Pancreas (tissue), 10 donors: Measurements from ENCODE around the gene ZAP70. TPM values are rescaled to one million over a fixed set of nuclear protein-coding genes. Genes with fewer than 3 reads are reported as not detected.
A peak's percentile ranks its signal among the peaks of the same experiment; 100 is the strongest.

Experiments used
- ATAC-seq, 4 donors: fragments of 200-7000 bp; cut with Tn5 transposase; one replicate each; pipeline versions ENCODE4 v1.8.0 to v1.9.1; 2020; ENCODE audit warnings: mild to moderate bottlenecking in 4 of 4, moderate library complexity in 4 of 4
- DNase-seq, 6 donors: peaks; one replicate each; pipeline ENCODE4 v3.0.0-alpha.2; 2020
- FAIRE-seq: peaks from 2 replicates; lab custom pipeline; 2012; peaks lifted over from hg19 to GRCh38; lab: Jason Lieb, UNC
- H3K27ac ChIP-seq, 4 donors: fragments of 200-600 bp; sonication (generic); 1 replicate in 3 of 4; 2 replicates in 1 of 4; pipeline versions ENCODE4 v1.5.0 to v1.8.0; 2020
- H3K27me3 ChIP-seq, 4 donors: fragments of 200-600 bp; one replicate each; pipeline ENCODE4 v1.8.0; 2021
- H3K36me3 ChIP-seq, 3 donors: fragments of 200-600 bp; sonication (generic) in 1 of 3; one replicate each; pipeline versions ENCODE4 v1.5.0 to v1.8.0; 2020 to 2021
- H3K4me1 ChIP-seq, 3 donors: fragments of 200-600 bp; one replicate each; pipeline ENCODE4 v1.8.0; 2021
- H3K4me3 ChIP-seq, 4 donors: fragments of 200-600 bp; sonication (generic) in 2 of 4; one replicate each; pipeline versions ENCODE4 v1.5.0 to v1.8.0; 2020 to 2021
- H3K9me3 ChIP-seq, 4 donors: fragments of 200-600 bp; one replicate each; pipeline ENCODE4 v1.8.0; 2021
- WGBS, 2 donors: extraction: QIAGEN DNeasy Blood & Tissue Kit; methylation state at CpG; one replicate each; pipeline ENCODE4 v1.1.7; 2013; 5-methylcytosine and 5-hydroxymethylcytosine counted together
- intact Hi-C, 3 donors: fragments of 100-400 bp; cut with DNase I; formaldehyde crosslinking; loops; one replicate each; pipeline versions ENCODE4 v1.11.1 to v1.14.2; 2022
- polyA plus RNA-seq, 2 donors: library from polyadenylated mRNA; stranded (reverse); fragments of 200-250 nt; gene quantifications; one replicate each; pipeline ENCODE4 v1.2.3, GENCODE V29; 2013
- total RNA-seq, 6 donors: library from RNA; stranded (reverse); fragmentation: NEBNext Ultra II Directional in 4 of 6; extraction: Animal tissue kit (Norgen Biotek cat#: 25700) in 4 of 6; gene quantifications; one replicate each; pipeline versions ENCODE4 v1.2.1 to v1.2.4, GENCODE V29; 2021 to 2023
- TF ChIP-seq, protein P1 (sequence below), 4 donors: fragments of 200-600 bp; sonication (generic) in 3 of 4; IDR thresholded peaks; one replicate each; pipeline versions ENCODE4 v1.5.0 to v1.8.0; 2021; ENCODE audit warnings: antibody characterized with exemption in 4 of 4
- donor health status: healthy with polysubstance abuse.
- donor health status: DM: no; HTN: no; CAD: no; lungs with moderate emphysema.
- donor health status: DM: no; HTN: no; CAD: no.
- donor health status: control.
- donor health status: control.
- donor health status: Bipolar disorder and iron deficiency.
- donor health status: DM: yes; HTN: yes; CAD: no.
- donor health status: DM: no; HTN: no; CAD: no.
- donor health status: DM: no; HTN: no; CAD: no.
- donor health status: DM: yes; HTN: yes; CAD: no.

ZAP70 gene
- total and polyA plus RNA-seq, 8 donors: 0.42 to 2.6 (median 1.3) TPM

DNA sequence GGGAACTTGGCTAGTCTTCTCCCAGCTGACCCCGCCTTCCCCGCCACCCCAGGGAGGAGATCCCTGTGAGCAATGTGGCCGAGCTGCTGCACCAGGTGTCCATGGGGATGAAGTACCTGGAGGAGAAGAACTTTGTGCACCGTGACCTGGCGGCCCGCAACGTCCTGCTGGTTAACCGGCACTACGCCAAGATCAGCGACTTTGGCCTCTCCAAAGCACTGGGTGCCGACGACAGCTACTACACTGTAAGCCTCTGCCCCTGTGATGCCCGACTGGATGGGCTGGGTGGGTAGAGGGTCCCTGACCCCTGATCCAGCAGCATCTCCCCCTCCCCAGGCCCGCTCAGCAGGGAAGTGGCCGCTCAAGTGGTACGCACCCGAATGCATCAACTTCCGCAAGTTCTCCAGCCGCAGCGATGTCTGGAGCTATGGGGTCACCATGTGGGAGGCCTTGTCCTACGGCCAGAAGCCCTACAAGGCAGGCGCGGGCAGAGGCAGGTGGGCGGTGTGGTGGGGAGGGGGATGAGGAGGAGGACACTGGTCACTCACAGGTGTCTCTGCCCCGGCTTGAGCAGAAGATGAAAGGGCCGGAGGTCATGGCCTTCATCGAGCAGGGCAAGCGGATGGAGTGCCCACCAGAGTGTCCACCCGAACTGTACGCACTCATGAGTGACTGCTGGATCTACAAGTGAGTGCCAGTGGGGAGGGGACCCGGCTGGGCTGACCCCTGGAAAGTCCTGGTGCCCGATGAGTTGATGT, 24.2 kb downstream of the ZAP70 start:
- ATAC-seq: no peak
- Histone ChIP-seq H3K9me3 (no peaks in the 10 kb centered on the region), H3K4me1 (no peaks in the 10 kb centered on the region), H3K4me3 (no peak overlapping the region), H3K27ac (no peak overlapping the region), H3K27me3 (no peaks in the 10 kb centered on the region), H3K36me3 (no peaks in the 10 kb centered on the region)
- FAIRE-seq: no peak
- intact Hi-C loops: loop anchor here in 1 of 3 donors (10.0 kb wide), 1 partner anchor 647 kb away; no protein-coding TSS in a partner anchor
- peak in 1 of 6 donors; percentile 63 for DNase-seq
- 80 to 87% methylated on average over 31 to 32 of the region's 32 CpGs for WGBS, 2 donors
- TF ChIP-seq, protein P1, sequence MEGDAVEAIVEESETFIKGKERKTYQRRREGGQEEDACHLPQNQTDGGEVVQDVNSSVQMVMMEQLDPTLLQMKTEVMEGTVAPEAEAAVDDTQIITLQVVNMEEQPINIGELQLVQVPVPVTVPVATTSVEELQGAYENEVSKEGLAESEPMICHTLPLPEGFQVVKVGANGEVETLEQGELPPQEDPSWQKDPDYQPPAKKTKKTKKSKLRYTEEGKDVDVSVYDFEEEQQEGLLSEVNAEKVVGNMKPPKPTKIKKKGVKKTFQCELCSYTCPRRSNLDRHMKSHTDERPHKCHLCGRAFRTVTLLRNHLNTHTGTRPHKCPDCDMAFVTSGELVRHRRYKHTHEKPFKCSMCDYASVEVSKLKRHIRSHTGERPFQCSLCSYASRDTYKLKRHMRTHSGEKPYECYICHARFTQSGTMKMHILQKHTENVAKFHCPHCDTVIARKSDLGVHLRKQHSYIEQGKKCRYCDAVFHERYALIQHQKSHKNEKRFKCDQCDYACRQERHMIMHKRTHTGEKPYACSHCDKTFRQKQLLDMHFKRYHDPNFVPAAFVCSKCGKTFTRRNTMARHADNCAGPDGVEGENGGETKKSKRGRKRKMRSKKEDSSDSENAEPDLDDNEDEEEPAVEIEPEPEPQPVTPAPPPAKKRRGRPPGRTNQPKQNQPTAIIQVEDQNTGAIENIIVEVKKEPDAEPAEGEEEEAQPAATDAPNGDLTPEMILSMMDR (IDR thresholded peaks at IDR 0.05): no peak

DNA sequence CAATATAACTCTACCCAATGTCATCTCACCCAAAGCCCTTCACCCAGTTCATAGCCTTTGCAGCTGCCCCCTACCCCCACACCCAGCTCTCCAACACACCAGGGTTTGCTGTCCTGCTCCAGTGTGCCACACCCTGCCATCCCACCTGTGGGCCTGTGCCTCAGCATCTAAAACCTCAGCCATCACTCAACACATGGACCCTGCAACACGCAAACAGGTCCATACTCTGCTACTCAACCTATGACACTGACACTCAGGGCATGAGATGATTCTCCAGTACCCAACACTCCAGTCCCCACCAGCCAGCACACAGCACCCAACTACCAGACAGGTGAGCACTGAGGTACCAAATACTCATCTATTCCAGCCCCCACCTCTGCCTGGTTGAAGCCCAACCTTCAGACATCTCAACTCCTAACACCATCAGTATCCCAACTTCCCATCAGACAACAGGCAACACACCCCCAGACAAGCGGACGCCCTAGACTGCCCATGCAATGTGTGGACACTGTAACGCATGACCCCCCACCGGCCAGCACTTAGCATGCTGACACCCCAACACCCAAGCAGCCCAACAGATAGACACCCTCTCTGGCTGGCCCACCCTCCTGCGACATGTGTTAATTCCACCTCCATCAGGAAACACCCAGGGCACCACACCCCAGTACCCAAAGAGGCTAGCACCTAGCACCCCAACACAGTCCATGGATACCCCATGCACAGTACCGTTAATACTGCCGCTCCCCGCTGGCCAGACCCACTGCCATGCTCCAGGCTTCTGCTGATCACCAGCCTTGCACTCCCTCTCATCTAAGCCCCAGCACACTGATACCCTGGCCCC, 25.0 kb downstream of the ZAP70 start:
- TF ChIP-seq, protein P1 (IDR thresholded peaks at IDR 0.05): no peak
- no peaks in the 10 kb centered on the region for H3K9me3 ChIP-seq
- FAIRE-seq: no peak
- intact Hi-C loops: loop anchor here in 1 of 3 donors (10.0 kb wide), 1 partner anchor 646 kb away; no protein-coding TSS in a partner anchor
- ATAC-seq: no peak
- H3K4me1 ChIP-seq: no peaks in the 10 kb centered on the region
- no peak overlapping the region for H3K27ac ChIP-seq
- no peak for DNase-seq
- H3K36me3 ChIP-seq: no peaks in the 10 kb centered on the region
- H3K4me3 ChIP-seq: no peak overlapping the region
- WGBS, 2 donors: 75 to 96% methylated on average over 9 of the region's 9 CpGs
- no peaks in the 10 kb centered on the region for H3K27me3 ChIP-seq

DNA sequence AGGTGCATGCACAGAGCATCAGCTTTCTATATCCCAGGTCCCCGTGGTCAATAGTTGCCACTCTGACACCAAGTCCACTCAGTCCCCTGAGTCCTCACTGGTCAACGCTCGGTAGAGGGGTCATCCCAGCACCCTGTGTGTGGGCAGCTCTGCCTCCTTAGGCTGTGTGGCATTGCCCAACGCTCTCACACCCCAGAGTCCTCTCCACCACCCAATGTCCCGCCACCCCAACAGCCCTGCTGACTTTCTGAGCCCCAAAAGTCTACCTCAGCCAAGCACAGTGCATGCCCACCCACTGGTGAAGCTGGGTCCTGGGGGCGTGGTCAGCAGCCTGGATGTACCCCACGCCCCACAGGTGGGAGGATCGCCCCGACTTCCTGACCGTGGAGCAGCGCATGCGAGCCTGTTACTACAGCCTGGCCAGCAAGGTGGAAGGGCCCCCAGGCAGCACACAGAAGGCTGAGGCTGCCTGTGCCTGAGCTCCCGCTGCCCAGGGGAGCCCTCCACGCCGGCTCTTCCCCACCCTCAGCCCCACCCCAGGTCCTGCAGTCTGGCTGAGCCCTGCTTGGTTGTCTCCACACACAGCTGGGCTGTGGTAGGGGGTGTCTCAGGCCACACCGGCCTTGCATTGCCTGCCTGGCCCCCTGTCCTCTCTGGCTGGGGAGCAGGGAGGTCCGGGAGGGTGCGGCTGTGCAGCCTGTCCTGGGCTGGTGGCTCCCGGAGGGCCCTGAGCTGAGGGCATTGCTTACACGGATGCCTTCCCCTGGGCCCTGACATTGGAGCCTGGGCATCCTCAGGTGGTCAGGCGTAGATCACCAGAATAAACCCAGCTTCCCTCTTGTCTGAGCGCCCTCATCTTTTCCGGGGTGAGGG, 25.9 kb downstream of the ZAP70 start:
- H3K27ac ChIP-seq: no peak overlapping the region
- no peaks in the 10 kb centered on the region for H3K27me3 ChIP-seq
- TF ChIP-seq, protein P1 (IDR thresholded peaks at IDR 0.05): no peak
- FAIRE-seq (no peak), ATAC-seq (no peak), DNase-seq (no peak)
- no peak overlapping the region for H3K4me3 ChIP-seq
- H3K4me1 ChIP-seq: no peaks in the 10 kb centered on the region
- no peaks in the 10 kb centered on the region for H3K36me3 ChIP-seq
- intact Hi-C loops: loop anchor here in 1 of 3 donors (10.0 kb wide), 1 partner anchor 646 kb away; no protein-coding TSS in a partner anchor
- 70 to 78% methylated on average over 23 of the region's 23 CpGs for WGBS, 2 donors
- H3K9me3 ChIP-seq: no peaks in the 10 kb centered on the region

DNA sequence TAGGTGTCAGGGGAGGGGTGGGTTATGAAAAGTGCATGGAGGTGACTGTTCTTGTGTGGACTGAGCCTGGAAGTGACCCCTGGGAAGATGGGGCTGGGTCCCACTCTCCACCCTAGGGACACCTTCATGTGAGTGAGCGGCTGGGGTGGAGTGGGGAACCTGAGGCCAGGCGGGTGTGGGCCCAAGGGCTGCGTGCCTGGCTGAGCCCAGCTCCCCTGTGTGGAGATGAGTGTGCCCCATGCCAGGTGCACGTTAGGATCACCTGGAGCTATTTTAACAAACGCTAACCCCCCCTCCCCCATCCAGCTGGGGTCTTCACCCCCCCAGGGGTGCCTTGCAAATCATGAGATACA, 26.5 kb downstream of the ZAP70 start:
- no peak for FAIRE-seq

More for the DNA sequence above, 26.5 kb downstream of the ZAP70 start:
- TF ChIP-seq, protein P1 (IDR thresholded peaks at IDR 0.05): no peak
- H3K4me3 ChIP-seq: no peak overlapping the region
- no peak overlapping the region for H3K27ac ChIP-seq
- WGBS, 2 donors: 60 to 75% methylated on average over 3 to 5 of the region's 5 CpGs
- ATAC-seq (no peak), DNase-seq (no peak)
- intact Hi-C loops: loop anchor here in 1 of 3 donors (10.0 kb wide), 1 partner anchor 645 kb away; no protein-coding TSS in a partner anchor
- H3K27me3 ChIP-seq: no peaks in the 10 kb centered on the region
- H3K36me3 ChIP-seq: no peaks in the 10 kb centered on the region
- no peaks in the 10 kb centered on the region for H3K9me3 ChIP-seq
- no peaks in the 10 kb centered on the region for H3K4me1 ChIP-seq
